SK-N-SH (cell line): ENCODE measurements around the gene MMS22L. TPM values are rescaled to one million over a fixed set of nuclear protein-coding genes. Genes with fewer than 3 reads are reported as not detected.

Experiments
- CTCF ChIA-PET: fragments of 300-600, 350-600 bp; formaldehyde crosslinking; extraction: SDS; loops from one replicate; lab custom pipeline; 2021; lab: Yijun Ruan, JAX
- POLR2A ChIA-PET: fragments of 350-600 bp; sonication (Branson Sonifier 250); formaldehyde crosslinking; extraction: SDS; loops from one replicate; lab custom pipeline; 2020; ENCODE audit warnings: antibody characterized with exemption, inconsistent platforms; lab: Yijun Ruan, JAX
- DNase-seq: peaks from one replicate; pipeline ENCODE4 v3.0.0; 2012
- H2AFZ ChIP-seq: fragments of 200-600 bp; sonication (generic); 2 replicates; pipeline ENCODE4 v1.8.1; 2016; ENCODE audit warnings: antibody characterized with exemption, mild to moderate bottlenecking, low read depth
- H3F3A ChIP-seq: fragments of 200-600 bp; sonication (generic); replicated peaks from 2 replicates; pipeline ENCODE3; 2016; ENCODE audit warnings: antibody characterized with exemption, mild to moderate bottlenecking; ENCODE audit not compliant: insufficient read depth
- H3K27ac ChIP-seq, 2 experiments: fragments of 200-500 bp in 1 of 2; fragments of 200-600 bp in 1 of 2; sonication (Bioruptor generic) in 1 of 2; sonication (generic), shearing (Covaris generic) in 1 of 2; 2 replicates each; pipeline versions ENCODE4 v1.5.1 to v1.6.1; 2014 to 2016; ENCODE audit warnings: low read depth in 2 of 2, inconsistent platforms in 1 of 2, low read length in 1 of 2, mild to moderate bottlenecking in 1 of 2, mixed read lengths in 1 of 2
- H3K27me3 ChIP-seq: fragments of 200-600 bp; sonication (generic), shearing (Covaris generic); 2 replicates; pipeline ENCODE4 v1.6.1; 2016; ENCODE audit warnings: mixed run types; ENCODE audit not compliant: insufficient read depth
- H3K36me3 ChIP-seq, 2 experiments: fragments of 200-500 bp in 1 of 2; fragments of 200-600 bp in 1 of 2; sonication (Bioruptor generic) in 1 of 2; sonication (generic) in 1 of 2; replicated peaks in 1 of 2; 2 replicates each; pipeline versions ENCODE3 to v1.5.1; 2014 to 2016; ENCODE audit warnings: low read length in 1 of 2, mild to moderate bottlenecking in 1 of 2; ENCODE audit not compliant: insufficient read depth in 2 of 2, control insufficient read depth in 1 of 2
- H3K4me1 ChIP-seq, 2 experiments: fragments of 200-500 bp in 1 of 2; fragments of 200-600 bp in 1 of 2; sonication (Bioruptor generic) in 1 of 2; sonication (generic), shearing (Covaris generic) in 1 of 2; 2 replicates each; pipeline versions ENCODE4 v1.5.1 to v1.6.1; 2014 to 2016; ENCODE audit warnings: low read depth in 1 of 2, low read length in 1 of 2, mixed run types in 1 of 2; ENCODE audit not compliant: insufficient read depth in 2 of 2, control insufficient read depth in 1 of 2
- H3K4me2 ChIP-seq: fragments of 200-600 bp; sonication (generic), shearing (Covaris generic); 2 replicates; pipeline ENCODE4 v1.6.1; 2017; ENCODE audit warnings: mixed run types
- H3K4me3 ChIP-seq, 2 experiments: fragments of 200-500 bp in 1 of 2; fragments of 200-600 bp in 1 of 2; sonication (Bioruptor generic) in 1 of 2; sonication (generic), shearing (Covaris generic) in 1 of 2; 2 replicates each; pipeline versions ENCODE4 v1.5.1 to v1.8.1; 2014 to 2016; ENCODE audit warnings: low read depth in 2 of 2, inconsistent platforms in 1 of 2, low read length in 1 of 2, mild to moderate bottlenecking in 1 of 2, mixed read lengths in 1 of 2, moderate library complexity in 1 of 2
- H3K79me2 ChIP-seq: fragments of 200-600 bp; sonication (generic); 2 replicates; pipeline ENCODE4 v1.8.1; 2017; ENCODE audit warnings: mild to moderate bottlenecking; ENCODE audit not compliant: insufficient read depth
- H3K9ac ChIP-seq: fragments of 200-600 bp; sonication (generic); 2 replicates; pipeline ENCODE4 v1.6.1; 2017; ENCODE audit warnings: mixed run types
- H3K9me2 ChIP-seq: fragments of 200-600 bp; sonication (generic); 2 replicates; pipeline ENCODE4 v1.6.1; 2017; ENCODE audit warnings: mixed run types
- H3K9me3 ChIP-seq: fragments of 200-600 bp; sonication (generic); 2 replicates; pipeline ENCODE4 v1.6.1; 2017; ENCODE audit warnings: mixed run types, mild to moderate bottlenecking, moderate library complexity
- H4K20me1 ChIP-seq: fragments of 200-600 bp; sonication (generic); 2 replicates; pipeline ENCODE4 v1.6.1; 2017; ENCODE audit warnings: mild to moderate bottlenecking, mixed run types; ENCODE audit not compliant: insufficient read depth
- CHD2 ChIP-seq: fragments of 150-350 bp; IDR thresholded peaks from 2 replicates; pipeline ENCODE4 v1.6.1; 2018; ENCODE audit warnings: low read length; ENCODE audit not compliant: partially characterized antibody
- EP300 ChIP-seq, 2 experiments: IDR thresholded peaks; 2 replicates each; pipeline versions ENCODE4 v1.4.0 to v1.6.1; 2012; ENCODE audit warnings: borderline replicate concordance in 1 of 2, low read depth in 1 of 2, low read length in 1 of 2
- EZH2phosphoT487 ChIP-seq: fragments of 200-600 bp; sonication (generic); IDR thresholded peaks from 2 replicates; pipeline ENCODE4 v1.6.1; 2017; ENCODE audit warnings: low read depth, mixed run types, mild to moderate bottlenecking, antibody characterized with exemption, moderate library complexity, borderline replicate concordance
- FOXM1 ChIP-seq: IDR thresholded peaks from 2 replicates; pipeline ENCODE4 v1.4.0; 2012; ENCODE audit warnings: low read depth, mild to moderate bottlenecking
- GATA2 ChIP-seq: sonication (generic); formaldehyde crosslinking; IDR thresholded peaks from 2 replicates; pipeline ENCODE4 v1.5.0; 2020; ENCODE audit warnings: mild to moderate bottlenecking, missing genetic modification reagents
- JUND ChIP-seq: IDR thresholded peaks from 2 replicates; pipeline ENCODE4 v1.4.0; 2012
- MEF2A ChIP-seq: IDR thresholded peaks from 2 replicates; pipeline ENCODE4 v1.4.0; 2012; ENCODE audit warnings: low read depth, borderline replicate concordance
- NFIC ChIP-seq: IDR thresholded peaks from 2 replicates; pipeline ENCODE4 v1.4.0; 2012; ENCODE audit warnings: borderline replicate concordance
- POLR2AphosphoS5 ChIP-seq: IDR thresholded peaks from 2 replicates; pipeline ENCODE4 v1.6.1; 2012; ENCODE audit warnings: low read depth, low read length
- RAD21 ChIP-seq: IDR thresholded peaks from 2 replicates; pipeline ENCODE4 v1.6.1; 2012; ENCODE audit warnings: mild to moderate bottlenecking, low read length
- RCOR1 ChIP-seq: fragments of 150-350 bp; IDR thresholded peaks from 2 replicates; pipeline ENCODE4 v1.6.1; 2017; ENCODE audit warnings: antibody characterized with exemption, low read length
- RFX5 ChIP-seq: IDR thresholded peaks from 2 replicates; pipeline ENCODE4 v1.6.1; 2012; ENCODE audit warnings: mild to moderate bottlenecking, improper control_type of control experiment, low read length
- RXRA ChIP-seq: IDR thresholded peaks from 2 replicates; pipeline ENCODE4 v1.4.0; 2012; ENCODE audit warnings: low read depth, mild to moderate bottlenecking, borderline replicate concordance
- SIN3A ChIP-seq: IDR thresholded peaks from 2 replicates; pipeline ENCODE4 v1.6.1; 2012; ENCODE audit warnings: low read depth, mild to moderate bottlenecking, low read length, moderate library complexity, borderline replicate concordance
- TAF1 ChIP-seq: IDR thresholded peaks from 2 replicates; pipeline ENCODE4 v1.6.1; 2012; ENCODE audit warnings: low read depth, mild to moderate bottlenecking, low read length, moderate library complexity, borderline replicate concordance
- TCF12 ChIP-seq: IDR thresholded peaks from 2 replicates; pipeline ENCODE4 v1.4.0; 2012
- TEAD4 ChIP-seq: IDR thresholded peaks from 2 replicates; pipeline ENCODE4 v1.4.0; 2012; ENCODE audit warnings: mild to moderate bottlenecking, borderline replicate concordance; ENCODE audit not compliant: insufficient read depth
- YY1 ChIP-seq: IDR thresholded peaks from 2 replicates; pipeline ENCODE4 v1.4.0; 2012; ENCODE audit warnings: low read depth, mild to moderate bottlenecking
- polyA plus RNA-seq, 3 experiments: library from polyadenylated mRNA; depleted of rRNA; stranded (reverse); fragments of >200 nt; gene quantifications; 2 replicates each; pipeline ENCODE4 v1.2.3, GENCODE V29; 2012
- TF ChIP-seq, protein P1 (sequence below): fragments of 200-600 bp; sonication (generic); IDR thresholded peaks from 2 replicates; pipeline ENCODE4 v1.6.1; 2017; ENCODE audit warnings: antibody characterized with exemption, mild to moderate bottlenecking, moderate library complexity
- TF ChIP-seq, protein P2 (sequence below): IDR thresholded peaks from 2 replicates; pipeline ENCODE4 v1.4.0; 2012; ENCODE audit warnings: low read depth
- TF ChIP-seq, protein P3 (sequence below): IDR thresholded peaks from 2 replicates; pipeline ENCODE4 v1.4.0; 2012; ENCODE audit warnings: low read depth, borderline replicate concordance
- TF ChIP-seq, protein P4 (sequence below): IDR thresholded peaks from 2 replicates; pipeline ENCODE4 v1.6.1; 2012; ENCODE audit warnings: mild to moderate bottlenecking, low read depth, low read length, moderate library complexity

MMS22L gene
- polyA plus RNA-seq, 1 of the 3 experiments (the other 2 are of a cell fraction) = 4.3 TPM

DNA sequence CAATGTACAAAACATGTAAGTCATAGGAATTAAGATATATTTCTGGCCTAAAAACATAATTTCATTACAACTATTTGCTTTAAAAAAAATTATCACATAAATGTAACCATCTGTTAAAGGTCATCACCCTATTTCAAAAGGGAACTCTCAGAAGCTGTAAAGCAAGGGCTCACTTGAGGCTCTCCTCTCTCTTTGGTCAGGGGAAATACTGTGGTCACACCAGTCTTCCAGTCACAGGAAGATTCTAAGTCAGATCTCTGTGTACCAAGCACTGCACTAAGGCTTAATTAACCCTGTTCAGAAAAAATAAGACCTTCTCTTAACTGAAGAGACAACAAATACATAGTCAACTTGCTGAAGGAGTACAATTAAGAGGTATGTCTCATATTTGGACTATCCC is 75.6 kb downstream of the MMS22L start (continued):
- TF ChIP-seq TEAD4 = no peak
- no peak for TF ChIP-seq NFIC
- no peak for TF ChIP-seq RAD21
- no peak for TF ChIP-seq TCF12
- TF ChIP-seq GATA2 (CRISPR knock-in tag) = no peak

DNA sequence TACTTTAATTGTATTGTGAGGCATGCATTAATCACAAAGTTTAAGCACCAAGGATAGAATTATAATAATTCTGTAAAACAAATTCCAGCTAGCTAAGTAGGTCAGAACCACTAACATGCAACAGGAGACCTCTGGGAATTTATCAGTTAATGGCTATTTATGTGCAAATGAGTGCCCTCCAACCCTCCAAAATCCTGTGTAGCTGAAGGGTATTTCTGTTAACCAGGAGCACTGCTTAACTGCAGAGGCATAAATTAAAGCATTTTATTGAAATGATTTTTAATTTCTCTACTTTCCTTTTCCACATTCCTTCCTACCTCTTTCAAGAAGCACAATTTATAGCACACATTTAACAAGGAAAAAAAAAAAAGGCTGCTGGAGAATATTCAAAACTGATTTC is 77.0 kb downstream of the MMS22L start:
- Histone ChIP-seq H3F3A (no peaks in the 10 kb centered on the region), H3K9me2 (no peaks in the 10 kb centered on the region), H3K27ac (no peak overlapping the region), H3K4me2 (no peak overlapping the region), H3K4me1 (peaks cover 8 to 24% of the 10 kb centered on the region in 2 experiments; a peak in 3 of 4 replicates), H3K36me3 (peaks cover 0 to 2% of the 10 kb centered on the region in 2 experiments), H3K79me2 (peaks cover 4% of the 10 kb centered on the region; the same call in 1 of the 2 replicates), H3K4me3 (no peak overlapping the region), H4K20me1 (no peaks in the 10 kb centered on the region), H2AFZ (no peak overlapping the region), H3K9ac (no peak overlapping the region), H3K27me3 (no peaks in the 10 kb centered on the region), H3K9me3 (no peaks in the 10 kb centered on the region)
- CTCF ChIA-PET = interaction anchor here (0.6 to 14.4 kb wide), 3 partner anchors 9 to 446 kb away, joined by 3 to 115 read pairs (median 63); no protein-coding TSS in a partner anchor
- DNase-seq = no peak
- POLR2A ChIA-PET = no interaction called here
- TF ChIP-seq YY1 (no peak), EP300 (IDR thresholded peaks at IDR 0.05; ENCODE audit: borderline replicate concordance in 1 of 2, low read depth in 1 of 2, low read length in 1 of 2) (no peak), RFX5 (no peak), SIN3A (no peak), MEF2A (no peak), TAF1 (no peak), RXRA (no peak), EZH2phosphoT487 (no peak), JUND (no peak), FOXM1 (no peak), CHD2 (no peak), POLR2AphosphoS5 (no peak), RCOR1 (no peak)
- TF ChIP-seq, protein P1, sequence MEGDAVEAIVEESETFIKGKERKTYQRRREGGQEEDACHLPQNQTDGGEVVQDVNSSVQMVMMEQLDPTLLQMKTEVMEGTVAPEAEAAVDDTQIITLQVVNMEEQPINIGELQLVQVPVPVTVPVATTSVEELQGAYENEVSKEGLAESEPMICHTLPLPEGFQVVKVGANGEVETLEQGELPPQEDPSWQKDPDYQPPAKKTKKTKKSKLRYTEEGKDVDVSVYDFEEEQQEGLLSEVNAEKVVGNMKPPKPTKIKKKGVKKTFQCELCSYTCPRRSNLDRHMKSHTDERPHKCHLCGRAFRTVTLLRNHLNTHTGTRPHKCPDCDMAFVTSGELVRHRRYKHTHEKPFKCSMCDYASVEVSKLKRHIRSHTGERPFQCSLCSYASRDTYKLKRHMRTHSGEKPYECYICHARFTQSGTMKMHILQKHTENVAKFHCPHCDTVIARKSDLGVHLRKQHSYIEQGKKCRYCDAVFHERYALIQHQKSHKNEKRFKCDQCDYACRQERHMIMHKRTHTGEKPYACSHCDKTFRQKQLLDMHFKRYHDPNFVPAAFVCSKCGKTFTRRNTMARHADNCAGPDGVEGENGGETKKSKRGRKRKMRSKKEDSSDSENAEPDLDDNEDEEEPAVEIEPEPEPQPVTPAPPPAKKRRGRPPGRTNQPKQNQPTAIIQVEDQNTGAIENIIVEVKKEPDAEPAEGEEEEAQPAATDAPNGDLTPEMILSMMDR = no peak
- TF ChIP-seq, protein P2, sequence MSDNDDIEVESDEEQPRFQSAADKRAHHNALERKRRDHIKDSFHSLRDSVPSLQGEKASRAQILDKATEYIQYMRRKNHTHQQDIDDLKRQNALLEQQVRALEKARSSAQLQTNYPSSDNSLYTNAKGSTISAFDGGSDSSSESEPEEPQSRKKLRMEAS = no peak
- TF ChIP-seq, protein P3, sequence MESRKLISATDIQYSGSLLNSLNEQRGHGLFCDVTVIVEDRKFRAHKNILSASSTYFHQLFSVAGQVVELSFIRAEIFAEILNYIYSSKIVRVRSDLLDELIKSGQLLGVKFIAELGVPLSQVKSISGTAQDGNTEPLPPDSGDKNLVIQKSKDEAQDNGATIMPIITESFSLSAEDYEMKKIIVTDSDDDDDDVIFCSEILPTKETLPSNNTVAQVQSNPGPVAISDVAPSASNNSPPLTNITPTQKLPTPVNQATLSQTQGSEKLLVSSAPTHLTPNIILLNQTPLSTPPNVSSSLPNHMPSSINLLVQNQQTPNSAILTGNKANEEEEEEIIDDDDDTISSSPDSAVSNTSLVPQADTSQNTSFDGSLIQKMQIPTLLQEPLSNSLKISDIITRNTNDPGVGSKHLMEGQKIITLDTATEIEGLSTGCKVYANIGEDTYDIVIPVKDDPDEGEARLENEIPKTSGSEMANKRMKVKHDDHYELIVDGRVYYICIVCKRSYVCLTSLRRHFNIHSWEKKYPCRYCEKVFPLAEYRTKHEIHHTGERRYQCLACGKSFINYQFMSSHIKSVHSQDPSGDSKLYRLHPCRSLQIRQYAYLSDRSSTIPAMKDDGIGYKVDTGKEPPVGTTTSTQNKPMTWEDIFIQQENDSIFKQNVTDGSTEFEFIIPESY = no peak
- TF ChIP-seq, protein P4, sequence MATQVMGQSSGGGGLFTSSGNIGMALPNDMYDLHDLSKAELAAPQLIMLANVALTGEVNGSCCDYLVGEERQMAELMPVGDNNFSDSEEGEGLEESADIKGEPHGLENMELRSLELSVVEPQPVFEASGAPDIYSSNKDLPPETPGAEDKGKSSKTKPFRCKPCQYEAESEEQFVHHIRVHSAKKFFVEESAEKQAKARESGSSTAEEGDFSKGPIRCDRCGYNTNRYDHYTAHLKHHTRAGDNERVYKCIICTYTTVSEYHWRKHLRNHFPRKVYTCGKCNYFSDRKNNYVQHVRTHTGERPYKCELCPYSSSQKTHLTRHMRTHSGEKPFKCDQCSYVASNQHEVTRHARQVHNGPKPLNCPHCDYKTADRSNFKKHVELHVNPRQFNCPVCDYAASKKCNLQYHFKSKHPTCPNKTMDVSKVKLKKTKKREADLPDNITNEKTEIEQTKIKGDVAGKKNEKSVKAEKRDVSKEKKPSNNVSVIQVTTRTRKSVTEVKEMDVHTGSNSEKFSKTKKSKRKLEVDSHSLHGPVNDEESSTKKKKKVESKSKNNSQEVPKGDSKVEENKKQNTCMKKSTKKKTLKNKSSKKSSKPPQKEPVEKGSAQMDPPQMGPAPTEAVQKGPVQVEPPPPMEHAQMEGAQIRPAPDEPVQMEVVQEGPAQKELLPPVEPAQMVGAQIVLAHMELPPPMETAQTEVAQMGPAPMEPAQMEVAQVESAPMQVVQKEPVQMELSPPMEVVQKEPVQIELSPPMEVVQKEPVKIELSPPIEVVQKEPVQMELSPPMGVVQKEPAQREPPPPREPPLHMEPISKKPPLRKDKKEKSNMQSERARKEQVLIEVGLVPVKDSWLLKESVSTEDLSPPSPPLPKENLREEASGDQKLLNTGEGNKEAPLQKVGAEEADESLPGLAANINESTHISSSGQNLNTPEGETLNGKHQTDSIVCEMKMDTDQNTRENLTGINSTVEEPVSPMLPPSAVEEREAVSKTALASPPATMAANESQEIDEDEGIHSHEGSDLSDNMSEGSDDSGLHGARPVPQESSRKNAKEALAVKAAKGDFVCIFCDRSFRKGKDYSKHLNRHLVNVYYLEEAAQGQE = no peak
